ENCODE results near the gene PSMC3IP.
"Not testable (repeated sequence)": the region's sequence is repeated elsewhere in the genome, so short reads cannot be mapped to it uniquely, and the experiment has no call there.

Gene PSMC3IP

GRCh38 chr17:42553866-42554249 is 23.7 kb downstream of the PSMC3IP start:
- peaks cover 20% of the 10 kb centered on the region for H3K4me1 ChIP-seq (ENCODE audit: control insufficient read depth, insufficient read depth, low read depth, low read length)
- peak overlapping the region; percentile 97 for H3K9ac ChIP-seq (ENCODE audit: low read length)
- peak overlapping the region; percentile 74 to 95 for H3K4me3 ChIP-seq (ENCODE audit: insufficient read depth in 1 of 2, low read depth in 1 of 2, low read length in 2 of 2)
- H2BK12ac ChIP-seq (ENCODE audit: low read length in 2 of 2), result peak overlapping the region in 1 of 2 experiments; percentile 12
- H3K27me3 ChIP-seq (ENCODE audit: control insufficient read depth in 1 of 2, insufficient read depth in 1 of 2, low read length in 2 of 2), result no peaks in the 10 kb centered on the region
- peak overlapping the region; percentile 95 to 97 for H3K18ac ChIP-seq (ENCODE audit: low read depth in 1 of 2, low read length in 2 of 2)
- no peak overlapping the region for H4K8ac ChIP-seq (ENCODE audit: low read length)
- peaks cover 13% of the 10 kb centered on the region for H3K79me1 ChIP-seq (replicated peaks; ENCODE audit: low read length, poor library complexity, severe bottlenecking)
- DNase-seq, result no peak
- no peak overlapping the region for H2BK5ac ChIP-seq (ENCODE audit: low read depth, low read length, poor library complexity, severe bottlenecking)
- peak overlapping the region; percentile 42 to 100 for H3K4ac ChIP-seq (ENCODE audit: low read depth in 1 of 2, low read length in 2 of 2)
- peak overlapping the region in 1 of 2 experiments; percentile 29 for H3K14ac ChIP-seq (ENCODE audit: low read length in 2 of 2)
- peak overlapping the region; percentile 73 for H2BK120ac ChIP-seq (ENCODE audit: low read depth, low read length)
- H2AFZ ChIP-seq (ENCODE audit: low read depth, low read length), result no peak overlapping the region
- H3K4me2 ChIP-seq (ENCODE audit: low read length, poor library complexity, severe bottlenecking), result peak overlapping the region; percentile 96
- H3K27ac ChIP-seq (ENCODE audit: low read length, poor library complexity, severe bottlenecking), result no peak overlapping the region
- WGBS, result 67% methylated on average over 16 of the region's 16 CpGs
- H3K23ac ChIP-seq (ENCODE audit: low read length in 2 of 2), result no peak overlapping the region
- H3K36me3 ChIP-seq (ENCODE audit: control insufficient read depth in 1 of 2, insufficient read depth in 2 of 2, low read depth in 1 of 2, low read length in 2 of 2), result peaks cover 3 to 15% of the 10 kb centered on the region in 2 experiments
- H2AK5ac ChIP-seq (ENCODE audit: low read length, severe bottlenecking), result no peak overlapping the region
- H2BK15ac ChIP-seq (ENCODE audit: low read depth, poor library complexity, severe bottlenecking), result peak overlapping the region; percentile 86
- peak overlapping the region; percentile 87 for H4K91ac ChIP-seq (ENCODE audit: low read length)
- H3K9me3 ChIP-seq (ENCODE audit: control insufficient read depth, low read length), result no peaks in the 10 kb centered on the region

DNA sequence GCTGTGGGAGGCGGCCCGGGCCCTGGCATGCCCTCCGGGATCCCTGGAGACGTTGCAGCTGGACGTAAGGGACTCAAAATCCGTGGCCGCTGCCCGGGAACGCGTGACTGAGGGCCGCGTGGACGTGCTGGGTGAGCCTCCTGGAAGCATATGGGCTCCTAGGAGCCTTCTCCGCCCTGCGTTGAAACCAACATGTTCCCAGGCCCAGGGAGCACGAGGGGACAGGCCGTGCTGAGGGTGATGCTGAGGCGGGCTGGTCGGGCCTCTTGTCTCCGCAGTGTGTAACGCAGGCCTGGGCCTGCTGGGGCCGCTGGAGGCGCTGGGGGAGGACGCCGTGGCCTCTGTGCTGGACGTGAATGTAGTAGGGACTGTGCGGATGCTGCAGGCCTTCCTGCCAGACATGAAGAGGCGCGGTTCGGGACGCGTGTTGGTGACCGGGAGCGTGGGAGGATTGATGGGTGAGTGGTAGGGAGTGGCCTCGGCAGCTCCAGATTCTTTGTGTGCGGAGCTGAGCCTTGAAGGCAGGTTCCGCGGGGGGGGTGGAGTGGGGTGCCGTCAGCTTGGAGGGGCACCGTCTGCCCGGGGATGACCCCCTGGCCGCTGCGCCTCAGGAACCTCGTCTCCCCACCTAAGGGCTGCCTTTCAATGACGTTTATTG is 24.2 kb downstream of the PSMC3IP start:
- Histone ChIP-seq H4K91ac (ENCODE audit: low read length) (peak overlapping the region; percentile 28), H2BK120ac (ENCODE audit: low read depth, low read length) (no peak overlapping the region), H3K9me3 (ENCODE audit: control insufficient read depth, low read length) (no peaks in the 10 kb centered on the region), H3K27ac (ENCODE audit: low read length, poor library complexity, severe bottlenecking) (no peak overlapping the region), H3K23ac (ENCODE audit: low read length in 2 of 2) (no peak overlapping the region), H2BK15ac (ENCODE audit: low read depth, poor library complexity, severe bottlenecking) (no peak overlapping the region), H2BK5ac (ENCODE audit: low read depth, low read length, poor library complexity, severe bottlenecking) (no peak overlapping the region), H4K8ac (ENCODE audit: low read length) (peak overlapping the region; percentile 23), H3K9ac (ENCODE audit: low read length) (peak overlapping the region; percentile 97), H3K4me1 (ENCODE audit: control insufficient read depth, insufficient read depth, low read depth, low read length) (peaks cover 24% of the 10 kb centered on the region), H3K14ac (ENCODE audit: low read length in 2 of 2) (no peak overlapping the region), H2AK5ac (ENCODE audit: low read length, severe bottlenecking) (no peak overlapping the region), H2AFZ (ENCODE audit: low read depth, low read length) (no peak overlapping the region), H3K79me1 (replicated peaks; ENCODE audit: low read length, poor library complexity, severe bottlenecking) (peaks cover 13% of the 10 kb centered on the region), H3K4me2 (ENCODE audit: low read length, poor library complexity, severe bottlenecking) (no peak overlapping the region), H3K27me3 (ENCODE audit: control insufficient read depth in 1 of 2, insufficient read depth in 1 of 2, low read length in 2 of 2) (no peaks in the 10 kb centered on the region), H3K36me3 (ENCODE audit: control insufficient read depth in 1 of 2, insufficient read depth in 2 of 2, low read depth in 1 of 2, low read length in 2 of 2) (peaks cover 3 to 15% of the 10 kb centered on the region in 2 experiments), H2BK12ac (ENCODE audit: low read length in 2 of 2) (no peak overlapping the region), H3K4me3 (ENCODE audit: insufficient read depth in 1 of 2, low read depth in 1 of 2, low read length in 2 of 2) (peak overlapping the region in 1 of 2 experiments; percentile 95), H3K18ac (ENCODE audit: low read depth in 1 of 2, low read length in 2 of 2) (no peak overlapping the region), H3K4ac (ENCODE audit: low read depth in 1 of 2, low read length in 2 of 2) (peak overlapping the region in 1 of 2 experiments; percentile 36)
- 88% methylated on average over 45 of the region's 45 CpGs for WGBS
- peak; percentile 36 for DNase-seq

- H4K91ac ChIP-seq (ENCODE audit: low read length), result peak within 1 kb of the TSS; percentile 28
- peaks cover 3 to 19% of the 10 kb centered on the region in 2 experiments for H3K36me3 ChIP-seq (ENCODE audit: control insufficient read depth in 1 of 2, insufficient read depth in 2 of 2, low read depth in 1 of 2, low read length in 2 of 2)
- not testable (repeated sequence) for DNase-seq; H3K27me3 ChIP-seq (ENCODE audit: control insufficient read depth in 1 of 2, insufficient read depth in 1 of 2, low read length in 2 of 2); H3K18ac ChIP-seq (ENCODE audit: low read depth in 1 of 2, low read length in 2 of 2); H3K27ac ChIP-seq (ENCODE audit: low read length, poor library complexity, severe bottlenecking); H2BK15ac ChIP-seq (ENCODE audit: low read depth, poor library complexity, severe bottlenecking); H2AK5ac ChIP-seq (ENCODE audit: low read length, severe bottlenecking); H2BK5ac ChIP-seq (ENCODE audit: low read depth, low read length, poor library complexity, severe bottlenecking); H2BK120ac ChIP-seq (ENCODE audit: low read depth, low read length); H2AFZ ChIP-seq (ENCODE audit: low read depth, low read length); H3K9me3 ChIP-seq (ENCODE audit: control insufficient read depth, low read length); H3K23ac ChIP-seq (ENCODE audit: low read length in 2 of 2)
- H3K79me1 ChIP-seq (replicated peaks; ENCODE audit: low read length, poor library complexity, severe bottlenecking), result peaks cover 17% of the 10 kb centered on the region
- H3K4me3 ChIP-seq (ENCODE audit: insufficient read depth in 1 of 2, low read depth in 1 of 2, low read length in 2 of 2), result peak within 1 kb of the TSS in 1 of 2 experiments; percentile 95
- WGBS, result 90% methylated on average over 12 of the region's 15 CpGs
- peaks cover 30% of the 10 kb centered on the region for H3K4me1 ChIP-seq (ENCODE audit: control insufficient read depth, insufficient read depth, low read depth, low read length)
- H4K8ac ChIP-seq (ENCODE audit: low read length), result peak within 1 kb of the TSS; percentile 23
- peak within 1 kb of the TSS; percentile 96 for H3K4me2 ChIP-seq (ENCODE audit: low read length, poor library complexity, severe bottlenecking)
- H3K4ac ChIP-seq (ENCODE audit: low read depth in 1 of 2, low read length in 2 of 2), result peak within 1 kb of the TSS in 1 of 2 experiments; percentile 36
- peak within 1 kb of the TSS; percentile 97 for H3K9ac ChIP-seq (ENCODE audit: low read length)
- H2BK12ac ChIP-seq (ENCODE audit: low read length in 2 of 2), result peak within 1 kb of the TSS in 1 of 2 experiments; percentile 12
- H3K14ac ChIP-seq (ENCODE audit: low read length in 2 of 2), result peak within 1 kb of the TSS in 1 of 2 experiments; percentile 29
Observed at GRCh38 chr17:42552736-42553135, 24.8 kb downstream of the PSMC3IP start, which contains the start of gene HSD17B1. Gene HSD17B1 (plus strand): TSS chr17:42552923. CDS start chr17:42552934, 11 bp downstream.

DNA sequence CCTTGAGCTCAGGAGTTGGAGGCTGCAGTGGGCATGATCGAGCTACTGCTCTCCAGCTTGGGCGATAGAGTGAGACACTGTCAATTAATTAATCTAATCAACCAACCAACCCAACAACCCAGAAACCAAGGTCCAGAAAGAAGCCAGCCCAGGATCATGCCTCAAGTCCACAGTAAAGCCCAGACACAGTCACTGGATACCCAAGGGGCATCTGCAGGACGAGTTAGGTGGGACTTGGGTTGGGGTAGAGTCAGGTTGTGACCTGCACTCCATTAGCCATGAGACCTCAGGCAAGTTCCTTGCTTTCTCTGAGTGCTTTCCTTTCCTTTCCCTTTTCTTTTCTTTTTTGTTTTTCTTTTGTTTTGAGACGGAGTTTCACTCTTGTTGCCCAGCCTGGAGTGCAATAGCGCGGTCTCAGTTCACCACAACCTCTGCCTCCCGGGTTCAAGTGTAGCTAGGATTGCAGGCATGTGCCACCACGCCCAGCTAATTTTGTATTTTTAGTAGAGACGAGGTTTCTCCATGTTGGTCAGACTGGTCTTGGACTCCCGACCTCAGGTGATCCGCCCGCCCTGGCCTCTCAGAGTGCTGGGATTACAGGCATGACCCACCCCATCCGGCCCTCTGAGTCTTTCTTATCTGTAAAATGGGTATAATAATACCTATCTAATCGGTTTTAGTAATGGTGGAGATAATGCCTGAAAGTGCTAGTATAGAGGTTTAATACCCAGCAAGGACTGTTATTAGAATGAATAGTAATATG is 28.4 kb downstream of the PSMC3IP start:
- DNase-seq, result no peak
- no peak overlapping the region for H3K27ac ChIP-seq (ENCODE audit: low read length, poor library complexity, severe bottlenecking)
- no peak overlapping the region for H2AK5ac ChIP-seq (ENCODE audit: low read length, severe bottlenecking)
- H3K4me1 ChIP-seq (ENCODE audit: control insufficient read depth, insufficient read depth, low read depth, low read length), result peaks cover 24% of the 10 kb centered on the region
- no peak overlapping the region for H2BK12ac ChIP-seq (ENCODE audit: low read length in 2 of 2)
- H4K8ac ChIP-seq (ENCODE audit: low read length), result no peak overlapping the region
- no peak overlapping the region for H3K9ac ChIP-seq (ENCODE audit: low read length)
- H2BK5ac ChIP-seq (ENCODE audit: low read depth, low read length, poor library complexity, severe bottlenecking), result no peak overlapping the region
- H3K18ac ChIP-seq (ENCODE audit: low read depth in 1 of 2, low read length in 2 of 2), result no peak overlapping the region
- no peak overlapping the region for H3K4me2 ChIP-seq (ENCODE audit: low read length, poor library complexity, severe bottlenecking)
- H3K9me3 ChIP-seq (ENCODE audit: control insufficient read depth, low read length), result no peaks in the 10 kb centered on the region
- no peak overlapping the region for H2BK120ac ChIP-seq (ENCODE audit: low read depth, low read length)
- no peak overlapping the region for H3K4ac ChIP-seq (ENCODE audit: low read depth in 1 of 2, low read length in 2 of 2)
- no peak overlapping the region for H2AFZ ChIP-seq (ENCODE audit: low read depth, low read length)
- H3K36me3 ChIP-seq (ENCODE audit: control insufficient read depth in 1 of 2, insufficient read depth in 2 of 2, low read depth in 1 of 2, low read length in 2 of 2), result peaks cover 13 to 29% of the 10 kb centered on the region in 2 experiments
- peaks cover 16% of the 10 kb centered on the region for H3K79me1 ChIP-seq (replicated peaks; ENCODE audit: low read length, poor library complexity, severe bottlenecking)
- no peak overlapping the region for H3K4me3 ChIP-seq (ENCODE audit: insufficient read depth in 1 of 2, low read depth in 1 of 2, low read length in 2 of 2)
- WGBS, result 72% methylated on average over 12 of the region's 14 CpGs
- no peak overlapping the region for H3K23ac ChIP-seq (ENCODE audit: low read length in 2 of 2)
- H4K91ac ChIP-seq (ENCODE audit: low read length), result no peak overlapping the region
- no peak overlapping the region for H2BK15ac ChIP-seq (ENCODE audit: low read depth, poor library complexity, severe bottlenecking)
- peaks cover 0 to 5% of the 10 kb centered on the region in 2 experiments for H3K27me3 ChIP-seq (ENCODE audit: control insufficient read depth in 1 of 2, insufficient read depth in 1 of 2, low read length in 2 of 2)
- H3K14ac ChIP-seq (ENCODE audit: low read length in 2 of 2), result no peak overlapping the region
